Vagina (tissue), 2 donors: ENCODE data around the gene MXD3.

Experiments
- POLR2A ChIP-seq, 2 donors: fragments of 450-650 bp; IDR thresholded peaks; one replicate each; pipeline ENCODE4 v1.6.1; 2017; ENCODE audit warnings: antibody characterized with exemption in 2 of 2, mild to moderate bottlenecking in 2 of 2, moderate library complexity in 2 of 2
- POLR2AphosphoS5 ChIP-seq, 2 donors: sonication (generic); formaldehyde crosslinking; IDR thresholded peaks; one replicate each; pipeline ENCODE4 v1.9.0; 2017; ENCODE audit warnings: antibody characterized with exemption in 2 of 2, mild to moderate bottlenecking in 2 of 2, low read depth in 1 of 2; ENCODE audit not compliant: insufficient read depth in 1 of 2
- TF ChIP-seq, protein P1 (sequence below), 3 experiments: fragments of 450-650 bp in 2 of 3; fragments of 200-600 bp in 1 of 3; sonication (generic) in 1 of 3; IDR thresholded peaks; one replicate each; pipeline ENCODE4 v1.5.1; 2017 to 2019; ENCODE audit warnings: antibody characterized with exemption in 3 of 3, mild to moderate bottlenecking in 2 of 3, moderate library complexity in 2 of 3

DNA sequence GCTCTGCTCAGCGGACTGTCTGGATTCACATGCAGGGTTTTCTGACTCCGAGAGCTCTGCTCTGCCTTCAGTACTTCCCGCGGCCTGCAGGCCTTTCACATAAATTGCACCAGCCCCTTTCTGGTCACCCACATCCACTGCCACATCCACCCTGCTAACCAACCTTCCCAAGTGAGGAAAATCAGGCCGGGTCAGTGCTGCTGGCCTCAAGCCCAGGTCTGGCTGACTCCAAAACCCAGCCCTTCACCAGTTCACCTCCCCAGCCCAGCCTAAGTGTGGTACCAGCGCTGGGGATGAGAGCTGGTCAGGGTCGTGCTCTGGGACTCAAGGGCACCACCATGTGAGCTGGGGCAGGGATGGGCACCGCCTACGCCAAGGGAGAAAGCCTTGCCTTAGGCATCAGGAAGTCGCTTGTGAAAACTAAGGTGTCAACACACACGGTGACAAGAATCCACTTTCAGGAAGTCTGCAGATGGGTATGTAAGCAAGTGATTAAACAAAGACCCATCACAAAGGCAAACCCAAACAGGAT is 27.5 kb upstream of the MXD3 start:
- TF ChIP-seq POLR2AphosphoS5 (IDR thresholded peaks at IDR 0.05; ENCODE audit: insufficient read depth in 1 of 2, low read depth in 1 of 2) (no peak), POLR2A (IDR thresholded peaks at IDR 0.05) (no peak)
- TF ChIP-seq, protein P1, sequence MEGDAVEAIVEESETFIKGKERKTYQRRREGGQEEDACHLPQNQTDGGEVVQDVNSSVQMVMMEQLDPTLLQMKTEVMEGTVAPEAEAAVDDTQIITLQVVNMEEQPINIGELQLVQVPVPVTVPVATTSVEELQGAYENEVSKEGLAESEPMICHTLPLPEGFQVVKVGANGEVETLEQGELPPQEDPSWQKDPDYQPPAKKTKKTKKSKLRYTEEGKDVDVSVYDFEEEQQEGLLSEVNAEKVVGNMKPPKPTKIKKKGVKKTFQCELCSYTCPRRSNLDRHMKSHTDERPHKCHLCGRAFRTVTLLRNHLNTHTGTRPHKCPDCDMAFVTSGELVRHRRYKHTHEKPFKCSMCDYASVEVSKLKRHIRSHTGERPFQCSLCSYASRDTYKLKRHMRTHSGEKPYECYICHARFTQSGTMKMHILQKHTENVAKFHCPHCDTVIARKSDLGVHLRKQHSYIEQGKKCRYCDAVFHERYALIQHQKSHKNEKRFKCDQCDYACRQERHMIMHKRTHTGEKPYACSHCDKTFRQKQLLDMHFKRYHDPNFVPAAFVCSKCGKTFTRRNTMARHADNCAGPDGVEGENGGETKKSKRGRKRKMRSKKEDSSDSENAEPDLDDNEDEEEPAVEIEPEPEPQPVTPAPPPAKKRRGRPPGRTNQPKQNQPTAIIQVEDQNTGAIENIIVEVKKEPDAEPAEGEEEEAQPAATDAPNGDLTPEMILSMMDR (IDR thresholded peaks at IDR 0.05) = no peak
